ENCODE measurements around the gene NHP2.

Gene NHP2

GRCh38 chr5:178116143-178116885, 37.4 kb downstream of the NHP2 start:
- DNase-seq (ENCODE audit: insufficient read length) (no peak), FAIRE-seq (peak; percentile 97)
- TF ChIP-seq POLR2A (IDR thresholded peaks at IDR 0.05; ENCODE audit: low read depth, low read length): peak; percentile 73
- TF ChIP-seq POLR2AphosphoS5 (IDR thresholded peaks at IDR 0.05; ENCODE audit: low read depth, low read length): peak; percentile 72
- TF ChIP-seq TAF1 (IDR thresholded peaks at IDR 0.05; ENCODE audit: borderline replicate concordance, low read depth, low read length): no peak

GRCh38 chr5:178115814-178116142, 37.9 kb downstream of the NHP2 start:
- peak; percentile 70 for FAIRE-seq
- DNase-seq (ENCODE audit: insufficient read length): no peak
- no peak for TF ChIP-seq TAF1 (IDR thresholded peaks at IDR 0.05; ENCODE audit: borderline replicate concordance, low read depth, low read length)
- no peak for TF ChIP-seq POLR2AphosphoS5 (IDR thresholded peaks at IDR 0.05; ENCODE audit: low read depth, low read length)
- TF ChIP-seq POLR2A (IDR thresholded peaks at IDR 0.05; ENCODE audit: low read depth, low read length): no peak

DNA sequence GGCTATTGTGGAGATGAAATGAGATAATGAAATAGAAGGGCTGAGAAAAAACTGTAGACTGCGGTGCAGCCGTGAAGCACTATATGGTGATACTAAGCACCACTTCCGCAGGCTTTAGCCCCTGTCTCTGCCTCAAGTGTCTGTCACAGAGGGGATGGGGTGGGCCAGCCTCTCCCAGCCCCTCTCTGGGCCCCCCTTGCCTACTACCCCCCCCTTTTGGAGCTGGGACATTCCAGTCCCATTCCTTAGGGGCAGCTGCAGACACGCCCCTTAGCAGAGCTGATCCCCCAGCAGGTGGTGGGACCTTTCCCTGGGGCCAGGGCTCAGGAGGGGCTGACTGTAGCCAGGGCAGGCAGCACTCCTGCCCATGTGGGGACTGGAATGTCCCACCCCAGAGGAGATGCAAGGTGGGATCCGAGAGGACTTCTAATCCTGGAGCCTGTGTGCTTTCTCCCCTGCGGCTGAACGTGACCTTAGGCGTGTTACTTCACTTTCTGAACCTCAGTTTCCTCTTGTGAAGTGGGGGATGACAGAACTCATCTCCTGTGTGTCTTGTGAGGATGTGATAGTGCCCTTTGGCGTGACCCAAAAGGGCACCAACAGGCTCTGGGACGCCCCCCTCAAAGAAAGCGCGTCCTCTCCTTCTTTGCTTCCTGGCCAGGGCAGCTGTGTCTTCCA, 38.4 kb downstream of the NHP2 start:
- TF ChIP-seq POLR2AphosphoS5 (IDR thresholded peaks at IDR 0.05; ENCODE audit: low read depth, low read length) (no peak), POLR2A (IDR thresholded peaks at IDR 0.05; ENCODE audit: low read depth, low read length) (no peak), TAF1 (IDR thresholded peaks at IDR 0.05; ENCODE audit: borderline replicate concordance, low read depth, low read length) (no peak)
- DNase-seq (ENCODE audit: insufficient read length): no peak
- peak; percentile 67 for FAIRE-seq

- no peak for TF ChIP-seq POLR2A (IDR thresholded peaks at IDR 0.05; ENCODE audit: low read depth, low read length)
- no peak for TF ChIP-seq POLR2AphosphoS5 (IDR thresholded peaks at IDR 0.05; ENCODE audit: low read depth, low read length)
- TF ChIP-seq TAF1 (IDR thresholded peaks at IDR 0.05; ENCODE audit: borderline replicate concordance, low read depth, low read length): no peak
- DNase-seq (ENCODE audit: insufficient read length) (no peak), FAIRE-seq (peak; percentile 78)
These were observed 39.2 kb downstream of the NHP2 start for GRCh38 chr5:178114325-178115135.

- DNase-seq (ENCODE audit: insufficient read length) (peak; percentile 43), FAIRE-seq (no peak)
- TF ChIP-seq POLR2AphosphoS5 (IDR thresholded peaks at IDR 0.05; ENCODE audit: low read depth, low read length) (no peak), POLR2A (IDR thresholded peaks at IDR 0.05; ENCODE audit: low read depth, low read length) (no peak), TAF1 (IDR thresholded peaks at IDR 0.05; ENCODE audit: borderline replicate concordance, low read depth, low read length) (no peak)
These were observed 39.8 kb downstream of the NHP2 start for GRCh38 chr5:178113841-178114324.

- peak; percentile 90 for DNase-seq (ENCODE audit: insufficient read length)
- TF ChIP-seq POLR2AphosphoS5 (IDR thresholded peaks at IDR 0.05; ENCODE audit: low read depth, low read length): no peak
- TF ChIP-seq POLR2A (IDR thresholded peaks at IDR 0.05; ENCODE audit: low read depth, low read length): peak; percentile 51; the same call in 1 of the 2 replicates
These were observed 40.4 kb downstream of the NHP2 start, which contains the start of gene N4BP3 for GRCh38 chr5:178113141-178113787. Gene N4BP3, plus strand, starts transcription at chr5:178113532. Its CDS starts 6,052 bp downstream, at chr5:178119584.

DNA sequence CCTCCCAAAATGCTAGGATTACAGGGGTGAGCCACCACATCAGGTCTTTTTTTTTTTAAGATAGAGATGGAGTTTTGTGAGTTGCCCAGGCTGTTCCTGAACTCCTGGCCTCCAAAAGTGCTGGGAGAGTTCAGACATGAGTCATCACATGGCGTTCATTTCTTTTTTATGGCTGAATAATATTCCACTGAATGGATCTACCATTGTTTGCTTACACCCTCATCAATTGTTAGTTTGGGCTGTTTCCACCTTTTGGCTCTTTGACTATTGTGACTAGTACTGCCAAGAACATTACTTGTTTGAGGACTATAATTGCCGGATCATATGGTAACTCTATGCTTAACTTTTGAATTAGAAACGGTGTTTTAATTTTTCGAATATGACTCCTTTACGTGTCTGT, 41.1 kb downstream of the NHP2 start:
- FAIRE-seq (no peak), DNase-seq (ENCODE audit: insufficient read length) (no peak)

More at GRCh38 chr5:178113141-178113787, 40.4 kb downstream of the NHP2 start, which contains the start of gene N4BP3:
- FAIRE-seq: peak; percentile 82

GRCh38 chr5:178111925-178112324, 41.8 kb downstream of the NHP2 start:
- DNase-seq (ENCODE audit: insufficient read length) (no peak), FAIRE-seq (no peak)
- TF ChIP-seq TAF1 (IDR thresholded peaks at IDR 0.05; ENCODE audit: borderline replicate concordance, low read depth, low read length) (no peak), POLR2A (IDR thresholded peaks at IDR 0.05; ENCODE audit: low read depth, low read length) (no peak), POLR2AphosphoS5 (IDR thresholded peaks at IDR 0.05; ENCODE audit: low read depth, low read length) (no peak)

More for the DNA sequence above, 41.1 kb downstream of the NHP2 start:
- no peak for TF ChIP-seq TAF1 (IDR thresholded peaks at IDR 0.05; ENCODE audit: borderline replicate concordance, low read depth, low read length)
- TF ChIP-seq POLR2A (IDR thresholded peaks at IDR 0.05; ENCODE audit: low read depth, low read length): no peak
- no peak for TF ChIP-seq POLR2AphosphoS5 (IDR thresholded peaks at IDR 0.05; ENCODE audit: low read depth, low read length)

DNA sequence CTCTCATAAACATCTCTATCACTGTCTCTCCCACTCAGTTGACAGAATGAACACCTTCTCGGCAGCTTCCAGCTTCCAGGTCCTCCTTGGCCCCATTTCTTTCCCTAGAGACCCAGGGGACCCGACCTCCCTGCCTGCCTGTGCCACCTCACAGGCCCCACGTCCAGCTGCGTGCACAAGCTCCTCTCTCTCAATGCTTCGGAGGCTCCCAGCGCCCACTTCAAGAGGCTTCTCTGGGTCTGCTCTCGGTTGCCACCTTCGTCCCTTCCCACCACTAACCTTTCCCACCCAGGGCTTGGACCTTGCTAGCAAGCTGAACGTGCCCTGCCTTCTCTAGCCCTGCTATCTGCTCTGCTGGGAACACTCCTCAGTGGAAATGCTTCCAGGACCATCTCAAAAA, 43.2 kb downstream of the NHP2 start:
- FAIRE-seq (no peak), DNase-seq (ENCODE audit: insufficient read length) (no peak)
- TF ChIP-seq TAF1 (IDR thresholded peaks at IDR 0.05; ENCODE audit: borderline replicate concordance, low read depth, low read length) (no peak), POLR2A (IDR thresholded peaks at IDR 0.05; ENCODE audit: low read depth, low read length) (no peak), POLR2AphosphoS5 (IDR thresholded peaks at IDR 0.05; ENCODE audit: low read depth, low read length) (no peak)

DNA sequence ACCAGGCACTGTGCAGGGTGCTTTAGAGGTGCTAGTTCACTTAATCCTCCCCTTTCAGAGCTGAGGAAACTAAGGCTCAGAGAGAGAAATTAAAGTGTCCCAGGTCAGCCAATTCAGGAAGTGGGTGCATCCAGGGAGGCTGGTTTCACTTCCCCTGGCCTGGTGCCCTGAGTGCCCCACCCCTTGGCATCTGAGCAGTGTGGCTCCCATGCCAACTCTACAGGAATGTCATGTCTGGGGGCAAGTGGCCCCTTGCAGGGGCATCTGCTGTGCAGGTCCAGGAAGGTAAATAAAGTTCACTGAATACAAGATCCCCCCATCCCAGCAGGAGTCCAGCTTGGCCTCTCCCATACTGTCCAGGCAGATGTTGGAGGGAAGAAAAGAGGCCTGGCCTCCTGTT, 44.7 kb downstream of the NHP2 start:
- no peak for DNase-seq (ENCODE audit: insufficient read length)
- FAIRE-seq: no peak
- TF ChIP-seq POLR2AphosphoS5 (IDR thresholded peaks at IDR 0.05; ENCODE audit: low read depth, low read length) (no peak), TAF1 (IDR thresholded peaks at IDR 0.05; ENCODE audit: borderline replicate concordance, low read depth, low read length) (no peak), POLR2A (IDR thresholded peaks at IDR 0.05; ENCODE audit: low read depth, low read length) (no peak)

DNA sequence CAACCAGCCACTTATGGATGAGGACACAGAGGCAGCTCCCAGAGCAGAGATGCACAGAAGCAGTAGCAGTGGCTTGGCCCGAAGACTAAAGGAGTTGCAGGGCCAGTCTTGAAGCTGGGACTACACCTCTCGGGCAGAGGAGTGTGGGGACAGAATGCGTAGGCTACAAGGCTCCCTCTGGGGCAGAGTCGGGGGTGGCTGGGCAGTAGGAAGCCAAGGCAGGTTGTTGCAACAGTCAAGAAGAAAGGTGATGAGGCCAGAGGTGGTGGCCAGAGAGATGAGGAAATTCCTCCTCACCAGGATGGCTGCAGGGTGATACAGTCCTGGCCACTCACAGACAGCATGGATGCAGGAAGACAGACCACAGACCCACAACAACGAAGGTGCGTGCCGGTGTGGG, 45.2 kb downstream of the NHP2 start:
- FAIRE-seq (no peak), DNase-seq (ENCODE audit: insufficient read length) (no peak)
- TF ChIP-seq TAF1 (IDR thresholded peaks at IDR 0.05; ENCODE audit: borderline replicate concordance, low read depth, low read length) (no peak), POLR2A (IDR thresholded peaks at IDR 0.05; ENCODE audit: low read depth, low read length) (no peak), POLR2AphosphoS5 (IDR thresholded peaks at IDR 0.05; ENCODE audit: low read depth, low read length) (no peak)

Data from GM12892 (cell line).